ENCODE data around the gene PDE6C. TPM values are rescaled to one million over a fixed set of nuclear protein-coding genes. Genes with fewer than 3 reads are reported as not detected.
"Not testable (repeated sequence)": the region's sequence is repeated elsewhere in the genome, so short reads cannot be mapped to it uniquely, and the experiment has no call there.

PDE6C gene
- total RNA-seq, 1 donor from 2014 or later: not detected

DNA sequence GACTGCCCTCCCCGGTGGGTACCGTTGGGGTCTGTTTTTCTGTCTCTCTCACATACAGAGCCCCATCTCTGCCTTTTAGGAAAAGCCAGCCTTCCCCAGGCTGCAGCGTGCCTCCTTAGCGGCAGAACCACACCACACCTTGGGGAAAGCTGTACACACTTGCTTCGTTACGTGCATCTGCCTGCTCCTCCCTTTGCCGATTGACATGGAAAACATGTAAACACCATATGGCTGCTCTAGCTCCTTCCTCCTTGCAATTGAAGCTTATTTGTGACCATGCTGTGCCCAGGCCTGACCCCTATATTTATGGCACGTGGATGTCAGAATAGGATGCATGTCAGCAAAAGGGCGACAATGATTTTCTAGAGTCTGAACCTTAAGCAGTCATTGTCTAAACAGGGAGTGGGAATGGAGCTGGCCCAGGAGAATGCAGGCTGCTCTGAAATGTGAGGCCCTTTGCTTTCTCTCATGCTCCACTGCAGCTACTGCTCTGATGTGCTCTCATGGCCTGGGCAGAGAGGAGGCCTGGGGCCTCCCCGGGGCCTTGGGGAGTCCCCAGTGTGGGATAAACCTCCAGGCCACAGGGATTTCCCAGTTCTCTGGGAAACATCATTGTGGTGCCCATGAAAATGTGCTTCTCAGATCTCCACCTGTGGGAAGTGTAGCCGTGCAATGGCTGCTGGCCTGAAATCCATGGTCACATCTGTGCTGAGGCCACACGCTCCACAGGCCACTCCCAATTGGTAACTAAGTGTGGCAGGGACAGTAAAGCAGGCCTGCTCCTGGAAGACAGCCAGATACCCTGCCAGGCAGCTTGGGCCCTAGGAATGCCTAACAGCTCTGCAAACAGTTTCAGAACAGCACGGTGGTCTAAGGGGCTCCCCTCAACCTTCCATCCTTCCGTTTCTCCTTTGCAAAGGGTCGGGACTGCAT lies 18.6 kb downstream of the PDE6C start:
- DNase-seq (ENCODE audit: low read depth): no peak

DNA sequence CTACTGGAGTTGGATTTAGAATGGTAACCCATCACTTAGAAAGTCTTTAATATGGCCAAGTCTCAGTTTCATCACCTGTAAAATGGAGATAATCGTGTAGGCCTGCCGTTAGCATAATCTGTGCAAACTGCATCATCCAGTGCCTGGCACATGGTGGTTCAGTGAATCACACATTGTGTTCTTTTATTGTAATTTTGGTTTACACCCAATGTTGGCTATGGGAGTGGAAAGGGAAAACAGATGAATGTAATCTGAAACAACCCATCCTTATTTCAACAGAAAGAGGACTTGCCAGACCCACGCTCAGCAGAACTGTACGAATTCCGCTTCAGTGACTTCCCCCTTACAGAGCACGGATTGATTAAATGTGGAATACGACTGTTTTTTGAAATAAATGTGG lies 27.5 kb downstream of the PDE6C start:
- no peak for DNase-seq (ENCODE audit: low read depth)

DNA sequence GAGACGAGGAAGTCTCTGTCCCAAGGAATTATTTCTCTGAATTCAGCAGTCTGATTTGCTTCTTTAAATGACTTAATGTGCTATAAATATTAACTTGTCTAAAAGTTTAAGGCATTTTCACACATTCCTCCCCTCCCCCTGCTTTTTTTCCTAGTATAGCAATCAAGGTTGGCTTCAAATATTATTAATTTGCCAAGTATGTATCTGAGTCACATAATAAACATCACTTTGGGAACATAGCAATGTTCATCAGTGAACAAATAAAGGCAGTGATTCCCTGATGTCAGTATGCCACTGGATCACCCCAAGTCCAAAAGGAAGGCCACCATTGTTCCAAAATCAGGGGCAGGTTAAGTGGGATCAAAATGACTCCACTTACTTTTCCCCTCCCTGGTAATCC lies 40.5 kb downstream of the PDE6C start:
- DNase-seq (ENCODE audit: low read depth): no peak

DNA sequence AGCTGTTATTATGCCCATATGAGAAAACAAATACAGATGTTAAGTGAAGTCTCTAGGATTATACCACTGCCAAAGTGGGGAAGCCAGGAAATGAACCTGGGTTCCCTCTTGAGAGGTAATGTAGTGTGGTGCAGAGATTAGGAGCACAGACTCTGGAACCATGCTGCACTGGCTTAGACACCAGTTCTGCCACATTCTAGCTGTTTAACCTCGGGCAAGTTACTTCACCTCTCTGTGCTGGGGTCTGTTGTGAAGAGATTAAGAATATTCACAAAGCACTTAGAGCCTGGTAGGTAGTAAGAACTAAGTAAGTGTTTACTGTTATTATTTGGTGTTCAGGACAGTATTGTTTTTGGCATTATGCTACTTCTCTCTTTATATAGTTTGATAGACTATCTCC lies 41.9 kb downstream of the PDE6C start:
- no peak for DNase-seq (ENCODE audit: low read depth)

DNA sequence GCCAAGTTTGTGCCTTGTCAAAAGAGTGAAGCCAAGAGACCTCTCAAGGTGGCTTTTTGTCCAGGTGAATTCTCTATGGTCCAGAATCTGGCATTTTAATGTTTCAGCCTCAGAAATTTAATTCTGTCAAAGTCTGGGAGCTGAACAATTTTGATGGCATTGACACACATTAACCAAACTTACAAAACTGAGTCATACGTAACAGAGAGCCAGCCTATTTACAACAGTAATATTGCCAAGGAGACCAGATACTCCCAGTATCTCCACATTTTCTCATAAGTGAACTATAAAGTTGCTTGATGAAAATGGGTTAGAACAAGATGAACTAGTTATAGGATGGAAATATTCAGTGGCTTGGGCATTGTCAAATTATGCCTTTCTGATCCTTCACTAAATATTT lies 43.8 kb downstream of the PDE6C start:
- peak; percentile 33 for DNase-seq (ENCODE audit: low read depth)

DNA sequence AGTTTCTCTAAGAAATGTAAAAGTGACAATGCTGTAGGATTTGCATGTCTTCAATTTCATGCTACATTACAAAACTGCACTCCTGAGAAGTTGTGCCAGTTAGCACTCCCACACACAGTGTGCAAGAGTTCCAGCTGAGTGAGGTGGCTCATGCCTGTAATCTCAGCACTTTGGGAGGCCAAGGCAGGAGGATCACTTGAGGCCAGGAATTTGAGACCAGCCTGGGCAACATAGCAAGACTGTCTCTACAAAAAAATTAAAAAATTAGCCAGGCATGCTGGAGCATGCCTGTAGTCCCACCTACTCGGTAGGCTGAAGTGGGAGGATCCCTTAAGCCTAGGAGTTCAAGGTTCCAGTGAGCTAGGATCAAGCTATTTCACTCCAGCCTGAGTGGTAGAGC lies 45.4 kb downstream of the PDE6C start:
- no peak for DNase-seq (ENCODE audit: low read depth)

DNA sequence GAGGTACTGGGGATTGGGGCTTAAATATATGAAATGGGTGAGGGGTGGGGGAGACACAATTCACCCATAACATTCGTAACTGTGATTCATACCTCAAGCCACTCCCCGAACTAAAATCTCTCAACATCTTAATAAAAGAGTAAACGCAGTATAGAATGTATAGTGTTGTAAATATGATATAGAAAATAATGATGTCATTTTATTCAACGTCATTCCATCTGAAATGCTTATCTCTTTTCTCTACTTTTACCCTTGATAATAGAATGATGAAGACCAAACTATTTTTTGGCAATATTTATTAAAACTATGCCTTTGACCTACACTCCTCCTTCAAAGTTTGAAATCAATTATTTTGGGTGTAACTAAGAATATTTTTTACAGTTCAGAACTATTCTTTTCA lies 53.7 kb downstream of the PDE6C start:
- DNase-seq (ENCODE audit: low read depth): no peak

DNA sequence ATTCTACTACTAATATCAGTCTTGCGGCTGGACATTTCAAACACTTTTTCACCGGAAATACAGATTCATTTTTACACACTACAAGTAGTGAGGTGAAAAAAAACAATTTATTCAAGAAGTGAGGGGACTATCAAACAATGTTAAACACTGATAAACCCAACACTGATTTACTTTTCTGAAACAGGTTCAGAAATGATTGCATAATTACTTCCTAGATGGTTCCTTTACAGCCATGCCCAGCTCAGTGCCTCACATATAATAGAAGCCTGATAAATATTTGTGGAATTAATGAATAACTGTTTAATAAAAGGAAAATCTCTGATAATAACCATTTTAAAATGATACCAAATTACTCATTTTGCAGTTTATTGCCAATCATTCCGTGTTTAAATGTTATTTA lies 55.5 kb downstream of the PDE6C start:
- DNase-seq (ENCODE audit: low read depth): no peak

DNA sequence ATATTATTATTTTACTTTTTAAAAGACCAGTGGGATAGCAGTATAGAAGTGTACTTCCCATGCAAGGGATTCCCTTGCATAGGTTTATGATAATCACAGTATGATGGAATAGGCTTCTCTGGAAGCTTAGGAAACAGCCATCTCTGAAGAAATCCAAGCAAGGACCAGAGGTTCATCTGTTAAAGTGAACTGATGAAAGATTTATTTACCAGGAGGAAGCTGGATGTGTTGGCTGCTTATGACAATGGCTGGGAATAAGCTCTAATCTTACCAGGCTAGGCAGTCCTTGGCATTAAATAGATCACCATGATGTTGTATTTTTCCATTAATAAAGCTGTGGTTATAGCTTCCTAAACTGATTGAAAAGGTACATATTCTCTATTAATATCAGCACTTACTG lies 58.0 kb downstream of the PDE6C start:
- DNase-seq (ENCODE audit: low read depth): no peak

DNA sequence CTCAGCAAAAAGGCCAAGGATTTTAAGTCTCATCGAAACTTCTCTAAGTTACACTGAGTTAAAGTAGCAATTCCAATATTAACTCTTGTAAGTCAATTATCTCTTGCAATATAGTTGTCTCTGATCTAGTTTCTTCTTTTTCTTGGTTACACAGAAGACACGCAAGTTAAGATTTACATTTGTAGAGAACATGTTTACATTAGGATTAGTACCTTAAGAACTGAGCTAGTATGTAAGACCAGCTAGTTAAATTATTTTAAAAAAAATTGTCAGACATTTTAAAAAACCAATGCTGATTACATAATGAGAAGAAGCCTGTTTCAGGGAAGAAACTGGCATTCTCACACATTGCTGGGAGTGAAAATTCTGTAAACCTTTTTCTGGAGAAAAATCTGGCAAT lies 58.7 kb downstream of the PDE6C start:
- no peak for DNase-seq (ENCODE audit: low read depth)

DNA sequence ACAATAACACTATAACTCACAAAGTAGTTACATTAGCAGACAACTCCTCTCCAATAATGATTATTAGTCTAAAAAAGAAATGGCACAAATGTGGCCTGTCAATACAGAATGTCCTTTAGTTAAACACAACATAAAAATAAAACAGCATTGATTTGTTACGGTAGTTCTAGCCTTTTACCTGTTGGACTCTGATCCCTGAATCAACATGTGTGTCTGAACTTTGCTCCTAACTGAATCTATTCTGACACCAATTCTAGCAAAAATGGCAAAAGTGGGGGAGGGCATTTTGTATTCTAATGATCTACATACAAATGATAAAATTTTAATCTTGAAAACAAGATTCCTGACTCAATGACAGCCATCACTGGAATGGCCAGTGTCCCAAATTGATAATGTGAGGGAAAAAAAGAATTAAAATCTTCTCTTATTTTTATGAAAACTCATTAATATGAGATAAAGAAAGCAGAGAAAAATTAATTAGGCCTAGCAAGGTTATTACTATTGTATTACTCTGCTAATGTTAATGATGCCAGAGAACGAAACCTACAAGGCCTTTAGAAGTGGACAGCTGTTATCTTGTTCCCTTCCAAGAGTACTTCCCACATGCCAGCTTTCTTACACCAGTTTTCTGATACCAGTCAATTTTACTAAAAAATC lies 59.8 kb downstream of the PDE6C start:
- DNase-seq (ENCODE audit: low read depth): no peak

DNA sequence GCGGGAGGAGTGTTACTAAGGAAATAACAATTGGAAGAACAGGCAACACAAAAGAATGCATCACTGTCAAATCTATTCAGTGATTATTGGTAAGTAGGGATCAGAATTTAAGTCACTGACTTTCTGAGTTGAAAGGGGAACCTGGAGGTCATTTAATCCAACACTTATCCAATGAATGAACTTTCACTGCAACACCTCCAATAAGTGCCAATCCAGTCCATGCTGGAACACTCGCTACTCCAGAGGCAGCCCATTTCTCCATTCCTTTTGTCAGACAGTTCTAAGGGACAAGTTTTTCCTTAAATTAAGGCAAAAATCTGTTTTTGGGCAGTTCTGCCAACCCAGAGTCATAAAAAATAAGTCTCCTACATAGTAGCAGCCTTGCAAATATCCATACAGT lies 60.6 kb downstream of the PDE6C start:
- DNase-seq (ENCODE audit: low read depth): no peak

DNA sequence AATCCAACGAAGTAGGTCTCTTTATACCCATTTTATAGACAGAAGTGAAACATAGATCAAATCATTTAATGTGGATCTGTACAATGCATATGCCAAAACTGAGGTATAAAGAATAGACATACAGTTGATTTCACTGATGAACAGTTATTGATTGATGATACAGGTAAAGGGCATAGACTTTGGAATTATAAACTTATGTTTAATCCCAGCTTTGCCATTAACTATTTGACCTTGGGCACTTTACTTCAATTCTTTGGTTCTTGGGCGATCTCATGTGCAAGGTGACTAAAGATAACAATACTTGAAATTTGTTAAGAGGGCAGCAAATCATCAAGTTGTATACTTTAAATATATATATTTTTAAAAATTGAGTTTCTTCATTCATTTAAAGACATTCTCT lies 61.5 kb downstream of the PDE6C start:
- DNase-seq (ENCODE audit: low read depth): no peak

DNA sequence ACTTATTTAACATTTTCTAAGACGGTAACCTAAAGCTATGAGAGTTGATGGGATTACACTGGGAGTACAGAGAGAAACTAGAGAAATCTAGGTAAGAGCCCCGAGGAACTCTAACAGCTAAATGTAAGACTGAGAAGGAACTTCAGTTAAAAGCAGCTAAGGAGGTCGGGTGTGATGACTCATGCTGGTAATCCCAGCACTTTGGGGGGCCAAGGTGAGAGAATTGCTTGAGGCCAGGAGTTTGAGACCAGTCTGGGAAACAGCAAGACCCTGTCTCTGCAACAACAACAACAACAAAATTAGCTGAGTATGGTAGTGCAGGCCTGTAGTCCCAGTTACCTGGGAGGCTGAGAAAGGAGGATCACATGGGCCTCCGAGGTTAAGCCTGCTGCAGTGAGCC lies 66.0 kb downstream of the PDE6C start:
- no peak for DNase-seq (ENCODE audit: low read depth)

DNA sequence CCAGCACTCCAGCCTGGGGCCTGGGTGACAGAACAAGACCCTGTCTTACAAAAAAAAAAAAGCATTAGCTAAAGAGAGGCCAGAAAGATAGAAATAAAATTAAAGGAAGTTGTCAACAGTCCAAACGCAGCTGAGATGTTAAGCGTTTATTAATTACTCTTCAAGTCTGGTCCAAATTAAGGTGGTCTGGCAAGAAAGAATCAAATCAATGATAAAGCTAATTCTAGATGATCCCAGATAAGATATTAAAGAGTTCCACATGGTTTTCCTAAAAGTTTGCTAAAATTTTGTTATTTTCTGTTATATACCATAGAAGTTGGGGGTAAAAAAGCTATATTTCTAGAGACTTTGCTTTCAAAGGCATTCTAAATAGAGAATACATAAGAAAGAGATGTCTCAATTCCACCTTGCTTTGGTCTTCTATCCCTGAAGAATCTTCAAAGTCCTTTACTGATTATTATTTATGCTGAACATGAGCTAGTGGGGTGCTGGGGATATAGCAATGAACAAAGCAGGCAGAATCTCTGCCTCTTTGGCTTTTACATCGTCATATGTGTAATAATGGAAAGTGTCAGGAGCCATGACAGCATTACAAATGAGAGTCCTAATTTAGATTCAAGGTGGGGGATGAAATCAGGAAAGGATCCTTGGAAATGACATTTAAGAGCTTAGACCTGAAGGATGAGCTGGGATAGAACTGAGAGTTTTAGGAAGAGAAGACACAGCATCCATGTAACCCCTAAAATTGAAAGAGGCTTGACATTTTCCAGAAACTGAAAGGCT lies 66.7 kb downstream of the PDE6C start:
- DNase-seq (ENCODE audit: low read depth): no peak

DNA sequence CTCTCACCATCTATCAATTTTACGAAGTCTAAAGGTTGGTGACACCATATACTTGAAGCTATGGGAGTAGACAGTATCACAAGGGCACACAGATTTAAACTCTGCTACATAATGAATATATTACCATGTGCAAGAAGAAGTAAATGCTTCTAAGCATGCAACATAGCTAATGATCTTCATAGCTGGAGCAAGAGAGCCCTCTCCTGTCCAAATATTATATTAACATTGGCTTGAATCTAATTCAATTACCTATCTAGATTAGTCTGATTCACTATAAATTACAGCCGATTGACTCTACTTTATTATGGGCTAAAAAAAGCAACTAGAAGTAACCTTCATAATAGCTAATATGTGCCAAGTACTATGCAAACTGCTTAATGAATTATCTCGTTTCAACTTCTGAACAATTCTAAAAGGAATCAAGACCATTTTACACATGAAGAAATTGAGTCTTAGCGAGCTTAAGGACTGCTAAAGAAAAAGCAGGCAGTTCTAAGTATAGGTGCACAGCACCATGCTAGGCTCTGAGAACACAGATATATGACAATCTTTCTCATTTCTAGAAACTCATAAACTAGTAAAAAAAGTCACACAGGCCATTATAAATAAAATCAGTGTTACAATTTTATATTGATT lies 68.2 kb downstream of the PDE6C start:
- peak; percentile 56 for DNase-seq (ENCODE audit: low read depth)

DNA sequence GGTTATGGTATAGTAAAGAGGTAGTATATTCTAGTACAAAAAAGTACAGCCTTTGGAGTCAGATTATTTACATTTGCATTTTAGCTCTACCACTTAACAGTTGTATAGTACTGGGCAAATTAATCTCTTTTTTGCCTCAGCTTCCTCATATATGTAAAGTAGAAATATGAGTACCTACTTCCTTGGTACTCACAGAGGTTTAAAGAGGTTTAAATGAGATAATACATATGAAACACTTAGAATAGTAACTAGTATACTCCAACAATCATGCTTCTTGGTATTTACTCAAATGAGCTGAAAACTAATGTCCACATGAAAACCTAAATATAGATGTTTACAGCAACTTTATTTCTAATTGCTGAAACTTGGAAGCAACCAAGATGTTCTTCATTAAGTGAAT lies 75.4 kb downstream of the PDE6C start:
- DNase-seq (ENCODE audit: low read depth): no peak

DNA sequence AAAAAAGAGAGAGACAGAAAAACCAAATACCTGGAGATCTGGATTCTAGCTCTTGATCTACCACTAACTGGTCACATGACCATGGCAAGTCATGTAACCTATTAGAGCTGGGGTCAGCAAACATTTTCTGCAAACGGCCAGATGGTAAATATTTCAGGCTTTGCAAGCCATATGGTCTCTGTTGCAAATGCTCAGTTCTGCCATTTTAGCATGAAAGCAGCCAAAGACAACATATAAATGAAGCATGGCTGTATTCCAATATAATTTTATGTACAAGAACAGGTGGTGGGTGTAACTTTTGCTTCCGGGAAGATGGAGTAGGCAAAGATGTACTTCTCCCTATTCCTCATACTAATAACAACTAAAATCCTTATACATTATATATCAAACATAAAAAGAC lies 83.4 kb downstream of the PDE6C start:
- no peak for DNase-seq (ENCODE audit: low read depth)

DNA sequence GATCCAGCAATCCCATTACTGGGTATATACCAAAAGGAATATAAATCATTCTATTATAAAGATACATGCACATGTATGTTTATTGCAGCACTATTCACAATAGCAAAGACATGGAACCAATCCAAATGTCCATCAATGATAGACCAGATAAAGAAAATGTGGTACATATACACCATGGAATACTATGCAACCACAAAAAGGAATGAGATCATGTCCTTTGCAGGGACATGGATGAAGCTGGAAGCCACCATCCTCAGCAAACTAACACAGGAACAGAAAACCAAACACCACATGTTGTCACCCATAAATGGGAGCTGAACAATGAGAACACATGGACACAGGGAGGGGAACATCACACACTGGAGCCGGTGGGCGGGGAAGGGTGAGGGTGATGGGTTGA lies 84.2 kb downstream of the PDE6C start:
- not testable (repeated sequence) for DNase-seq (ENCODE audit: low read depth)

DNA sequence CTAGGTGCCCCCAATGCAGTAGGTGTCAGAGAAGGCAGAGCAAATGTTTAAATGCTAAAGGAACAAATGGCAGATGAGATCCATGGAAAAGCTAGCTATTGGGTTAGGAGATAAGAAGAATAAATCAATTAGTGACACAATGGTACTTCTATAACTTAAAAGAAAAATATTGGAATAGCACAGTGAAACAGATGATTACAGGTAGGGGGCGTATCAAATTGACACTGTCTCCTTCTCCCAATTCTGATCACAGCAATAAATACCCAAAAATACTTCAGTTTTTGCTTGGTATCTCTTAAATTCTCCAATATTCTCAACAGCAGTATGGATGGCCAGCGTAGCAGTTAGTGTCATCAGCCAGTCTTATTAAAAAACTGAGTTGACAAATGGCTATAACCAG lies 84.9 kb downstream of the PDE6C start:
- no peak for DNase-seq (ENCODE audit: low read depth)

DNA sequence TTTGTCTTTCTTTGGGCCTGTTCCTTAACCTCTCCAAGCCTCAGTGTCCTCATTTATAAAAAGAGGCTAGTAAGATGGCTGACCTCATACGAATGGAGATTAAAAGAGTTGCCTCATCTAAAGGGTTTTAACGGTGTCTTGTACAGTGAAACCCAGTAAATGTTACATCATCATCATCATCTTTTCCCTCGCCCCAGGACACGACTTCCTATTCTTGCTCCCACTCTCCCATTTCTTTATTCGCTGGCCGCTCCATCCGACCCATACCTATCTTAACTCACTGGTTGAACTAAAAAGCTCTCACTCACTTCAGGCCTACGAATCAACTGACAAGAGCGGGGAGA lies 89.5 kb downstream of the PDE6C start:
- DNase-seq (ENCODE audit: low read depth): peak; percentile 32

All from renal cortical epithelial cell (primary cell).